HepG2 (cell line): Measurements from ENCODE around the gene ZNF33B. TPM values are rescaled to one million over a fixed set of nuclear protein-coding genes. Genes with fewer than 3 reads are reported as not detected.
A peak's percentile ranks its signal among the peaks of the same experiment; 100 is the strongest.

ENCODE experiments used
- ATAC-seq: fragments of 200-7000 bp; cut with Tn5 transposase; 3 replicates; pipeline ENCODE4 v1.9.1; 2020; ENCODE audit warnings: mild to moderate bottlenecking, moderate library complexity
- BruUV-seq: library from RNA; stranded (reverse); fragments of 400-500 nt; replicated peaks from 2 replicates; lab custom pipeline; 2021; lab: Mats Ljungman, UMichigan
- CTCF ChIA-PET: fragments of 300-600 bp; formaldehyde crosslinking; extraction: SDS; loops from one replicate; lab custom pipeline; 2021; ENCODE audit warnings: low total read pairs, inconsistent platforms, low intra/inter-chr PET ratio; lab: Yijun Ruan, JAX
- POLR2A ChIA-PET: fragments of 350-600 bp; sonication (Branson Sonifier 250); formaldehyde crosslinking; loops from one replicate; lab custom pipeline; 2020; ENCODE audit warnings: antibody characterized with exemption, inconsistent platforms; lab: Yijun Ruan, JAX
- DNase-seq: peaks from one replicate; pipeline ENCODE4 v3.0.0-alpha.2; 2015; ENCODE audit warnings: low spot score
- FAIRE-seq: peaks from 3 replicates; lab custom pipeline; 2011; peaks lifted over from hg19 to GRCh38; lab: Jason Lieb, UNC
- H2AFZ ChIP-seq: one replicate; pipeline ENCODE4 v1.6.1; 2011; ENCODE audit warnings: low read length, inconsistent platforms
- H3K27ac ChIP-seq: fragments of 300-600 bp; 3 replicates; pipeline ENCODE4 v1.8.0; 2011; ENCODE audit warnings: mixed run types, mild to moderate bottlenecking, mixed read lengths, low read length, inconsistent platforms; ENCODE audit not compliant: insufficient read depth; ENCODE audit errors: extremely low read length
- H3K27me3 ChIP-seq, 2 experiments: fragments of 200-600 bp in 1 of 2; 2 replicates in 1 of 2; 3 replicates in 1 of 2; pipeline versions ENCODE4 v1.6.0 to v1.8.0; 2011; ENCODE audit warnings: low read length in 2 of 2, mild to moderate bottlenecking in 2 of 2, moderate library complexity in 2 of 2, inconsistent platforms in 1 of 2; ENCODE audit not compliant: insufficient read depth in 2 of 2, control insufficient read depth in 1 of 2
- H3K36me3 ChIP-seq, 2 experiments: fragments of 200-600 bp in 1 of 2; replicated peaks in 1 of 2; 2 replicates in 1 of 2; 3 replicates in 1 of 2; pipeline versions ENCODE4 v1.5.1 to v1.8.0; 2011; ENCODE audit warnings: low read length in 2 of 2, inconsistent platforms in 1 of 2; ENCODE audit not compliant: insufficient read depth in 2 of 2, control insufficient read depth in 1 of 2
- H3K4me1 ChIP-seq: 2 replicates; pipeline ENCODE4 v1.5.1; 2012; ENCODE audit warnings: low read length, inconsistent platforms; ENCODE audit not compliant: insufficient read depth
- H3K4me2 ChIP-seq: 2 replicates; pipeline ENCODE4 v1.6.0; 2011; ENCODE audit warnings: low read depth, low read length, inconsistent platforms
- H3K4me3 ChIP-seq, 3 experiments: fragments of 200-600 bp in 1 of 3; sonication (generic), shearing (Covaris generic) in 1 of 3; replicated peaks in 1 of 3; 2 replicates each; pipeline ENCODE4 v1.5.1; 2011 to 2016; ENCODE audit warnings: low read length in 3 of 3, inconsistent platforms in 2 of 3, low read depth in 2 of 3, mild to moderate bottlenecking in 2 of 3, control low read depth in 1 of 3, mixed read lengths in 1 of 3; ENCODE audit not compliant: insufficient read depth in 1 of 3
- H3K79me2 ChIP-seq: one replicate; pipeline ENCODE4 v1.6.1; 2011; ENCODE audit warnings: low read length, inconsistent platforms; ENCODE audit not compliant: insufficient read depth
- H3K9ac ChIP-seq: 2 replicates; pipeline ENCODE4 v1.6.0; 2011; ENCODE audit warnings: mild to moderate bottlenecking, low read depth, low read length, inconsistent platforms; ENCODE audit not compliant: insufficient read depth
- H3K9me3 ChIP-seq: 2 replicates; pipeline ENCODE4 v1.5.1; 2012; ENCODE audit warnings: mild to moderate bottlenecking, low read length
- H4K20me1 ChIP-seq: 2 replicates; pipeline ENCODE4 v1.6.0; 2011; ENCODE audit warnings: inconsistent platforms, mild to moderate bottlenecking, low read length, moderate library complexity; ENCODE audit not compliant: insufficient read depth
- AHR ChIP-seq: IDR thresholded peaks from 2 replicates; pipeline ENCODE4 v1.6.1; 2018; ENCODE audit warnings: missing genetic modification reagents, missing compliant biosample characterization
- CENPX ChIP-seq: sonication (generic); formaldehyde crosslinking; IDR thresholded peaks from 2 replicates; pipeline ENCODE4 v1.9.0; 2021; ENCODE audit warnings: mild to moderate bottlenecking, missing genetic modification reagents, moderate library complexity
- MAFK ChIP-seq, 2 experiments: IDR thresholded peaks in 1 of 2; conservative IDR thresholded peaks in 1 of 2; 2 replicates each; pipeline ENCODE4 v1.6.1; 2011; ENCODE audit warnings: improper control_type of control experiment in 2 of 2, low read length in 2 of 2
- TAF15 ChIP-seq: fragments of 200-400 bp; formaldehyde crosslinking; IDR thresholded peaks from one replicate; pipeline ENCODE4 v1.6.1; 2018; ENCODE audit warnings: mild to moderate bottlenecking, low read depth, low read length; ENCODE audit not compliant: poor library complexity, severe bottlenecking
- ZFP62 ChIP-seq: sonication (generic); formaldehyde crosslinking; IDR thresholded peaks from 2 replicates; pipeline ENCODE4 v1.4.0; 2020; ENCODE audit warnings: missing genetic modification reagents
- ZNF512 ChIP-seq: sonication (generic); formaldehyde crosslinking; IDR thresholded peaks from 2 replicates; pipeline ENCODE4 v1.4.0; 2020; ENCODE audit warnings: mild to moderate bottlenecking, missing genetic modification reagents
- ZNF549 ChIP-seq: sonication (generic); formaldehyde crosslinking; IDR thresholded peaks from 2 replicates; pipeline ENCODE4 v1.5.0; 2020; ENCODE audit warnings: missing genetic modification reagents
- ZNF737 ChIP-seq: sonication (generic); formaldehyde crosslinking; IDR thresholded peaks from 2 replicates; pipeline ENCODE4 v1.5.0; 2020; ENCODE audit warnings: missing genetic modification reagents, mild to moderate bottlenecking, borderline replicate concordance
- ZNF800 ChIP-seq: sonication (generic); formaldehyde crosslinking; IDR thresholded peaks from 2 replicates; pipeline ENCODE4 v1.4.0; 2020; ENCODE audit warnings: missing genetic modification reagents
- WGBS: methylation state at CpG from one replicate; pipeline ENCODE4 v1.1.6; 2017; ENCODE audit warnings: low lambda C conversion rate; 5-methylcytosine and 5-hydroxymethylcytosine counted together
- in situ Hi-C: cut with HindIII; loops from 2 replicates; pipeline ENCODE4 v1.10.0; 2017; ENCODE audit warnings: low pct_unique_long_range_greater_than_20kb; ENCODE audit not compliant: extremely low pct_ligation_motif_present
- intact Hi-C: fragments of 100-400 bp; cut with micrococcal nuclease; formaldehyde crosslinking; loops from one replicate; pipeline ENCODE4 v1.10.0; 2022; ENCODE audit not compliant: unreplicated experiment
- polyA plus RNA-seq, 8 experiments: library from polyadenylated mRNA; depleted of rRNA in 3 of 8; stranded (reverse) in 7 of 8; unstranded in 1 of 8; fragments of >200 nt; fragmentation: Illumina TruSeq in 4 of 8; extraction: Trizol in 4 of 8; gene quantifications; 2 replicates each; pipeline versions ENCODE4 v1.2.1 to v1.2.3, GENCODE V29; 2011 to 2016; ENCODE audit warnings: low read depth in 4 of 8, missing spikeins in 1 of 8, mixed read lengths in 1 of 8; ENCODE audit not compliant: insufficient read depth in 1 of 8
- total RNA-seq, 5 experiments: library from RNA; depleted of rRNA; stranded (reverse); fragments of >200 nt; fragmentation: Illumina TruSeq; extraction: Trizol; gene quantifications; 2 replicates each; pipeline ENCODE4 v1.2.3, GENCODE V29; 2016; ENCODE audit warnings: low read depth in 1 of 5
- TF ChIP-seq, protein P1 (sequence below), 2 experiments: sonication (generic) in 1 of 2; formaldehyde crosslinking in 1 of 2; IDR thresholded peaks; 2 replicates each; pipeline versions ENCODE4 v1.6.1 to v1.9.0; 2014 to 2022; ENCODE audit warnings: antibody characterized with exemption in 1 of 2, borderline replicate concordance in 1 of 2, inconsistent platforms in 1 of 2, low read depth in 1 of 2, missing genetic modification reagents in 1 of 2
- TF ChIP-seq, protein P2 (sequence below): sonication (generic); formaldehyde crosslinking; IDR thresholded peaks from 2 replicates; pipeline ENCODE4 v1.5.0; 2020; ENCODE audit warnings: mild to moderate bottlenecking, low read depth, missing genetic modification reagents, borderline replicate concordance
- TF ChIP-seq, protein P3 (sequence below): IDR thresholded peaks from 2 replicates; pipeline ENCODE4 v1.6.1; 2016; ENCODE audit warnings: mild to moderate bottlenecking, missing biosample characterization, missing genetic modification reagents

The ZNF33B gene
- total and polyA plus RNA-seq, 2 of the 13 experiments (the other 11 are each of a cell fraction or from before 2014, with no cell fraction given), result 18.4 to 23.5 TPM

DNA sequence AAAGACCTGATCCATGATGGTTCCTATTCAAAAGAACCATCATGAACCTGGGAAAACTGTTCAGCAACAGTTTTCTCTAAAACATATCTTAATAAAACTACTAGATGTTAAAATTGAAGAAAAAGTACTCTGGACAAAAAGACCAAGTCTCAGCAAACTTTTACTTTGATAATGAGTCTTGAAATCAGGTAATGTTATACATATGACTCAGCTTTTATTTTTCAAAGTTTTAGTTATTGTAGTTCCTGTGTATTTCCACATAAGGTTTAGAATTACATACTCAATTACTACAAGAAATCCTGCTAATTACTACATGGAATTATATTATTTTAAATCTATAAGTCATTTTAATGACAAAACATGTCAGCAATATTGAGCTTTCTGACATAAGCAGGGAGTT, 42.2 kb downstream of the ZNF33B start (continued):
- TF ChIP-seq ZNF800 (CRISPR knock-in tag) (no peak), AHR (CRISPR knock-in tag) (no peak), CENPX (CRISPR knock-in tag) (no peak)
- TF ChIP-seq, protein P1, sequence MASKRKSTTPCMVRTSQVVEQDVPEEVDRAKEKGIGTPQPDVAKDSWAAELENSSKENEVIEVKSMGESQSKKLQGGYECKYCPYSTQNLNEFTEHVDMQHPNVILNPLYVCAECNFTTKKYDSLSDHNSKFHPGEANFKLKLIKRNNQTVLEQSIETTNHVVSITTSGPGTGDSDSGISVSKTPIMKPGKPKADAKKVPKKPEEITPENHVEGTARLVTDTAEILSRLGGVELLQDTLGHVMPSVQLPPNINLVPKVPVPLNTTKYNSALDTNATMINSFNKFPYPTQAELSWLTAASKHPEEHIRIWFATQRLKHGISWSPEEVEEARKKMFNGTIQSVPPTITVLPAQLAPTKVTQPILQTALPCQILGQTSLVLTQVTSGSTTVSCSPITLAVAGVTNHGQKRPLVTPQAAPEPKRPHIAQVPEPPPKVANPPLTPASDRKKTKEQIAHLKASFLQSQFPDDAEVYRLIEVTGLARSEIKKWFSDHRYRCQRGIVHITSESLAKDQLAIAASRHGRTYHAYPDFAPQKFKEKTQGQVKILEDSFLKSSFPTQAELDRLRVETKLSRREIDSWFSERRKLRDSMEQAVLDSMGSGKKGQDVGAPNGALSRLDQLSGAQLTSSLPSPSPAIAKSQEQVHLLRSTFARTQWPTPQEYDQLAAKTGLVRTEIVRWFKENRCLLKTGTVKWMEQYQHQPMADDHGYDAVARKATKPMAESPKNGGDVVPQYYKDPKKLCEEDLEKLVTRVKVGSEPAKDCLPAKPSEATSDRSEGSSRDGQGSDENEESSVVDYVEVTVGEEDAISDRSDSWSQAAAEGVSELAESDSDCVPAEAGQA (IDR thresholded peaks at IDR 0.05; ENCODE audit: low read depth), result no peak
- TF ChIP-seq, protein P1 (CRISPR knock-in tag; IDR thresholded peaks at IDR 0.05; ENCODE audit: borderline replicate concordance), result no peak
- TF ChIP-seq, all 625 proteins: peak for 0

DNA sequence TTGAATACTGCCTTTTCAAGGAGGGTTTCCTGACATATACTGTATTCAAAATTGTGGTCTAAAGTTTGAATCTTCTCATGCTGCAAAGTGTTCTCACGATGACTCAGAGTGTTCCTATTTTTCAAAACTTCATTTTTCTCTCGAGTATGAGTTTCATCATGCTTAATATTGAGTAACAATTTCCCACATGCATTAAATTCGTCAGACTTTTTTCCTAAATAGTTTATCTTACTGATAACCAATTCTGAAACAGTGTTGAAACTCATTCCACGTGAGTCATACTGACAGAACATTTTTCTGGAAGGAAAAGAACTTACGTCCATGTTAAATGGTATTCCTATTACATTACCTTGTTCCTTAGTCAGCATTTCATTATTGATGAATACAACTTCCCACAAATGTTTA, 44.1 kb downstream of the ZNF33B start:
- H3K36me3 ChIP-seq, result peaks cover 5 to 51% of the 10 kb centered on the region in 2 experiments; a peak in 3 of 5 replicates
- no peaks in the 10 kb centered on the region for H3K27me3 ChIP-seq
- intact Hi-C loops, result no loop called here
- ChIA-PET POLR2A (no interaction called here), CTCF (no interaction called here)
- BruUV-seq, result no TSS peak
- WGBS, result 78% methylated on average over 5 of the region's 5 CpGs
- H3K4me2 ChIP-seq, result no peak overlapping the region
- in situ Hi-C loops, result no loop called here
- H3K9ac ChIP-seq, result no peak overlapping the region
- H3K4me3 ChIP-seq, result no peak overlapping the region
- no peaks in the 10 kb centered on the region for H3K9me3 ChIP-seq
- no peak overlapping the region for H2AFZ ChIP-seq
- no peak overlapping the region for H3K27ac ChIP-seq
- H3K79me2 ChIP-seq, result no peaks in the 10 kb centered on the region
- ATAC-seq (no peak), DNase-seq (no peak), FAIRE-seq (no peak)
- no peaks in the 10 kb centered on the region for H4K20me1 ChIP-seq
- no peaks in the 10 kb centered on the region for H3K4me1 ChIP-seq
- no peak for TF ChIP-seq ZNF512 (CRISPR knock-in tag)
- no peak for TF ChIP-seq ZFP62 (CRISPR knock-in tag)
- TF ChIP-seq ZNF549 (CRISPR knock-in tag), result no peak
- TF ChIP-seq, protein P2, sequence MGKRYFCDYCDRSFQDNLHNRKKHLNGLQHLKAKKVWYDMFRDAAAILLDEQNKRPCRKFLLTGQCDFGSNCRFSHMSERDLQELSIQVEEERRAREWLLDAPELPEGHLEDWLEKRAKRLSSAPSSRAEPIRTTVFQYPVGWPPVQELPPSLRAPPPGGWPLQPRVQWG, result no peak
- TF ChIP-seq MAFK (conservative IDR thresholded peaks at IDR 0.05 in 1 of 2, IDR thresholded peaks at IDR 0.05 in 1 of 2; ENCODE audit: low read length in 2 of 2), result 0 out of 4 replicates have a peak, but pooled peaks of 1 of the 2 experiments have one; percentile 30
- no peak for TF ChIP-seq TAF15
- no peak for TF ChIP-seq ZNF737 (CRISPR knock-in tag)
- TF ChIP-seq, protein P3, sequence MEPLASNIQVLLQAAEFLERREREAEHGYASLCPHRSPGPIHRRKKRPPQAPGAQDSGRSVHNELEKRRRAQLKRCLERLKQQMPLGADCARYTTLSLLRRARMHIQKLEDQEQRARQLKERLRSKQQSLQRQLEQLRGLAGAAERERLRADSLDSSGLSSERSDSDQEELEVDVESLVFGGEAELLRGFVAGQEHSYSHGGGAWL (CRISPR knock-in tag), result no peak
